Mesenchymal stem cell (in vitro differentiated cells and primary cell): ENCODE data around the gene RPP25L.

Experiments used
- DNase-seq: peaks from one replicate; pipeline ENCODE4 v3.0.0-alpha.2; 2013
- H2AFZ ChIP-seq: one replicate; pipeline ENCODE4 v1.6.1; 2013; ENCODE audit warnings: low read depth, mild to moderate bottlenecking, control low read depth, inconsistent platforms, low read length, moderate library complexity
- H2AK5ac ChIP-seq: 2 replicates; pipeline ENCODE4 v1.6.1; 2013; ENCODE audit warnings: low read length, moderate library complexity, mild to moderate bottlenecking, inconsistent platforms; ENCODE audit not compliant: severe bottlenecking
- H2BK120ac ChIP-seq: one replicate; pipeline ENCODE4 v1.6.1; 2013; ENCODE audit warnings: low read depth, mild to moderate bottlenecking, inconsistent platforms, low read length, moderate library complexity
- H2BK12ac ChIP-seq, 2 experiments: one replicate each; pipeline ENCODE4 v1.6.1; 2013; ENCODE audit warnings: inconsistent platforms in 2 of 2, low read length in 2 of 2, mild to moderate bottlenecking in 2 of 2, moderate library complexity in 2 of 2, control low read depth in 1 of 2
- H2BK15ac ChIP-seq: one replicate; pipeline ENCODE4 v1.6.1; 2013; ENCODE audit warnings: mild to moderate bottlenecking, low read depth, inconsistent platforms; ENCODE audit not compliant: poor library complexity, severe bottlenecking
- H2BK5ac ChIP-seq: 2 replicates; pipeline ENCODE4 v1.6.1; 2013; ENCODE audit warnings: low read depth, mild to moderate bottlenecking, low read length, control low read depth, inconsistent platforms; ENCODE audit not compliant: poor library complexity, severe bottlenecking
- H3K14ac ChIP-seq, 2 experiments: one replicate each; pipeline ENCODE4 v1.6.1; 2013; ENCODE audit warnings: inconsistent platforms in 2 of 2, low read length in 2 of 2, control low read depth in 1 of 2, mild to moderate bottlenecking in 1 of 2, moderate library complexity in 1 of 2
- H3K18ac ChIP-seq, 2 experiments: one replicate each; pipeline ENCODE4 v1.6.1; 2013; ENCODE audit warnings: inconsistent platforms in 2 of 2, low read length in 2 of 2, control low read depth in 1 of 2, low read depth in 1 of 2, mild to moderate bottlenecking in 1 of 2
- H3K23ac ChIP-seq, 2 experiments: one replicate each; pipeline ENCODE4 v1.6.1; 2013; ENCODE audit warnings: inconsistent platforms in 2 of 2, low read length in 2 of 2, mild to moderate bottlenecking in 2 of 2, moderate library complexity in 2 of 2, control low read depth in 1 of 2
- H3K27ac ChIP-seq: 2 replicates; pipeline ENCODE4 v1.5.1; 2013; ENCODE audit warnings: mild to moderate bottlenecking, moderate library complexity, low read length, control low read depth, inconsistent platforms; ENCODE audit not compliant: poor library complexity, severe bottlenecking
- H3K27me3 ChIP-seq, 2 experiments: 2 replicates each; pipeline versions ENCODE4 v1.6.1 to v1.7.0; 2013; ENCODE audit warnings: low read length in 2 of 2, mild to moderate bottlenecking in 2 of 2, moderate library complexity in 2 of 2, control low read depth in 1 of 2, inconsistent platforms in 1 of 2; ENCODE audit not compliant: control insufficient read depth in 1 of 2, insufficient read depth in 1 of 2
- H3K36me3 ChIP-seq, 2 experiments: 2 replicates each; pipeline versions ENCODE4 v1.6.1 to v1.7.0; 2013; ENCODE audit warnings: low read length in 2 of 2, control low read depth in 1 of 2, inconsistent platforms in 1 of 2, low read depth in 1 of 2, mild to moderate bottlenecking in 1 of 2; ENCODE audit not compliant: insufficient read depth in 2 of 2, control insufficient read depth in 1 of 2
- H3K4ac ChIP-seq, 2 experiments: one replicate each; pipeline ENCODE4 v1.6.1; 2013; ENCODE audit warnings: inconsistent platforms in 2 of 2, low read length in 2 of 2, mild to moderate bottlenecking in 2 of 2, moderate library complexity in 2 of 2, control low read depth in 1 of 2, low read depth in 1 of 2
- H3K4me1 ChIP-seq: 2 replicates; pipeline ENCODE4 v1.6.1; 2013; ENCODE audit warnings: low read depth, low read length, control low read depth; ENCODE audit not compliant: control insufficient read depth, insufficient read depth
- H3K4me2 ChIP-seq: 2 replicates; pipeline ENCODE4 v1.6.1; 2013; ENCODE audit warnings: low read length, mild to moderate bottlenecking, inconsistent platforms; ENCODE audit not compliant: poor library complexity, severe bottlenecking
- H3K4me3 ChIP-seq, 2 experiments: 2 replicates each; pipeline versions ENCODE4 v1.5.1 to v1.7.0; 2013; ENCODE audit warnings: low read length in 2 of 2, mild to moderate bottlenecking in 2 of 2, control low read depth in 1 of 2, low read depth in 1 of 2; ENCODE audit not compliant: insufficient read depth in 1 of 2
- H3K79me1 ChIP-seq: replicated peaks from 2 replicates; pipeline ENCODE4 v1.6.1; 2013; ENCODE audit warnings: mild to moderate bottlenecking, control low read depth, low read length, inconsistent platforms; ENCODE audit not compliant: poor library complexity, severe bottlenecking
- H3K9ac ChIP-seq: 2 replicates; pipeline ENCODE4 v1.7.0; 2013; ENCODE audit warnings: mild to moderate bottlenecking, low read length, moderate library complexity
- H3K9me3 ChIP-seq: 2 replicates; pipeline ENCODE4 v1.7.0; 2013; ENCODE audit warnings: mild to moderate bottlenecking, low read length; ENCODE audit not compliant: control insufficient read depth
- H4K8ac ChIP-seq: one replicate; pipeline ENCODE4 v1.6.1; 2013; ENCODE audit warnings: inconsistent platforms, mild to moderate bottlenecking, low read length, moderate library complexity
- H4K91ac ChIP-seq: one replicate; pipeline ENCODE4 v1.6.1; 2013; ENCODE audit warnings: mild to moderate bottlenecking, low read length, inconsistent platforms
- WGBS: methylation state at CpG from one replicate; pipeline ENCODE4 v1.1.7; 2013; ENCODE audit warnings: mixed read lengths; 5-methylcytosine and 5-hydroxymethylcytosine counted together

Gene RPP25L

GRCh38 chr9:34566322-34566721 lies 45.6 kb downstream of the RPP25L start:
- no peak overlapping the region for H3K27ac ChIP-seq
- no peak overlapping the region for H3K4me2 ChIP-seq
- H3K9me3 ChIP-seq: peaks cover 7% of the 10 kb centered on the region
- H3K27me3 ChIP-seq: peaks cover 51 to 98% of the 10 kb centered on the region in 2 experiments
- H2BK120ac ChIP-seq: no peak overlapping the region
- no peak overlapping the region for H3K9ac ChIP-seq
- H3K18ac ChIP-seq: no peak overlapping the region
- no peak overlapping the region for H2BK5ac ChIP-seq
- 46% methylated on average over 6 of the region's 8 CpGs for WGBS
- no peak overlapping the region for H3K4me3 ChIP-seq
- H2AFZ ChIP-seq: no peak overlapping the region
- no peak overlapping the region for H3K23ac ChIP-seq
- no peak overlapping the region for H2AK5ac ChIP-seq
- DNase-seq: no peak
- H4K91ac ChIP-seq: no peak overlapping the region
- H3K4me1 ChIP-seq: no peaks in the 10 kb centered on the region
- H3K36me3 ChIP-seq: no peaks in the 10 kb centered on the region
- H3K79me1 ChIP-seq: no peaks in the 10 kb centered on the region
- H2BK15ac ChIP-seq: no peak overlapping the region
- H3K14ac ChIP-seq: no peak overlapping the region
- H3K4ac ChIP-seq: no peak overlapping the region
- H4K8ac ChIP-seq: no peak overlapping the region
- H2BK12ac ChIP-seq: no peak overlapping the region

GRCh38 chr9:34565856-34566255 lies 46.0 kb downstream of the RPP25L start:
- no peak overlapping the region for H3K9ac ChIP-seq
- no peaks in the 10 kb centered on the region for H3K4me1 ChIP-seq
- no peak overlapping the region for H3K14ac ChIP-seq
- H2BK120ac ChIP-seq: no peak overlapping the region
- no peak overlapping the region for H2AFZ ChIP-seq
- no peak overlapping the region for H3K4me2 ChIP-seq
- no peak overlapping the region for H2BK15ac ChIP-seq
- DNase-seq: no peak
- H3K79me1 ChIP-seq: no peaks in the 10 kb centered on the region
- no peak overlapping the region for H3K23ac ChIP-seq
- no peak overlapping the region for H2AK5ac ChIP-seq
- H4K8ac ChIP-seq: no peak overlapping the region
- no peak overlapping the region for H3K4ac ChIP-seq
- H3K4me3 ChIP-seq: no peak overlapping the region
- peaks cover 51 to 98% of the 10 kb centered on the region in 2 experiments for H3K27me3 ChIP-seq
- peaks cover 7% of the 10 kb centered on the region for H3K9me3 ChIP-seq
- H3K27ac ChIP-seq: no peak overlapping the region
- no peaks in the 10 kb centered on the region for H3K36me3 ChIP-seq
- no peak overlapping the region for H4K91ac ChIP-seq
- H2BK12ac ChIP-seq: no peak overlapping the region
- WGBS: 56% methylated on average over 4 of the region's 8 CpGs
- H3K18ac ChIP-seq: no peak overlapping the region
- H2BK5ac ChIP-seq: no peak overlapping the region

GRCh38 chr9:34564617-34565016 lies 47.3 kb downstream of the RPP25L start:
- Histone ChIP-seq H3K36me3 (no peaks in the 10 kb centered on the region), H3K9me3 (peaks cover 7% of the 10 kb centered on the region), H3K4me3 (no peak overlapping the region), H3K18ac (no peak overlapping the region), H3K4ac (peak overlapping the region in 1 of 2 experiments; percentile 10), H4K8ac (no peak overlapping the region), H3K79me1 (no peaks in the 10 kb centered on the region), H2AK5ac (no peak overlapping the region), H3K23ac (no peak overlapping the region), H3K14ac (no peak overlapping the region), H4K91ac (no peak overlapping the region), H3K4me2 (no peak overlapping the region), H3K4me1 (peaks cover 2% of the 10 kb centered on the region), H3K27me3 (peaks cover 48 to 98% of the 10 kb centered on the region in 2 experiments), H2BK12ac (no peak overlapping the region), H2BK5ac (no peak overlapping the region), H3K27ac (no peak overlapping the region), H3K9ac (no peak overlapping the region), H2BK15ac (no peak overlapping the region), H2AFZ (no peak overlapping the region), H2BK120ac (no peak overlapping the region)
- no peak for DNase-seq
- 86% methylated on average over 16 of the region's 16 CpGs for WGBS

- Histone ChIP-seq H2AFZ (no peak overlapping the region), H4K91ac (no peak overlapping the region), H3K9me3 (peaks cover 7% of the 10 kb centered on the region), H3K4ac (no peak overlapping the region), H2BK12ac (no peak overlapping the region), H3K14ac (no peak overlapping the region), H3K27ac (no peak overlapping the region), H3K79me1 (no peaks in the 10 kb centered on the region), H3K4me3 (no peak overlapping the region), H3K27me3 (peaks cover 45 to 98% of the 10 kb centered on the region in 2 experiments), H3K4me2 (no peak overlapping the region), H2AK5ac (no peak overlapping the region), H4K8ac (no peak overlapping the region), H2BK120ac (no peak overlapping the region), H3K18ac (no peak overlapping the region), H2BK15ac (peak overlapping the region; percentile 32), H3K9ac (no peak overlapping the region), H2BK5ac (no peak overlapping the region), H3K23ac (no peak overlapping the region), H3K4me1 (peaks cover 10% of the 10 kb centered on the region), H3K36me3 (no peaks in the 10 kb centered on the region)
- no peak for DNase-seq
- WGBS: 85% methylated on average over 5 of the region's 5 CpGs
Observed at GRCh38 chr9:34563262-34563661, 48.6 kb downstream of the RPP25L start.
